Endothelial cell of umbilical vein (primary cell): Measurements from ENCODE around the gene TADA2A.

ENCODE experiments used
- CTCF ChIP-seq, 2 donors: IDR thresholded peaks; 1 replicate in 1 of 2; 2 replicates in 1 of 2; pipeline ENCODE4 v1.5.1; 2011; ENCODE audit warnings: low read length in 2 of 2, mild to moderate bottlenecking in 2 of 2, moderate library complexity in 2 of 2, control low read depth in 1 of 2, inconsistent platforms in 1 of 2, low read depth in 1 of 2; ENCODE audit not compliant: insufficient read depth in 1 of 2; ENCODE audit errors: extremely low read depth in 1 of 2
- EZH2 ChIP-seq: IDR thresholded peaks from 2 replicates; pipeline ENCODE4 v1.6.1; 2012; ENCODE audit warnings: borderline replicate concordance, low read depth, mild to moderate bottlenecking, moderate library complexity, low read length, inconsistent platforms; ENCODE audit not compliant: severe bottlenecking
- GATA2 ChIP-seq: IDR thresholded peaks from 2 replicates; pipeline ENCODE4 v1.7.0; 2011; ENCODE audit warnings: low read depth, mild to moderate bottlenecking, moderate library complexity, mixed read lengths, low read length; ENCODE audit not compliant: insufficient read length, insufficient read depth
- JUN ChIP-seq: IDR thresholded peaks from 2 replicates; pipeline ENCODE4 v1.6.1; 2011; ENCODE audit warnings: borderline replicate concordance, low read depth; ENCODE audit not compliant: insufficient read length, insufficient read depth
- MYC ChIP-seq: IDR thresholded peaks from one replicate; pipeline ENCODE4 v1.6.1; 2011; ENCODE audit warnings: mild to moderate bottlenecking, low read depth, low read length
- POLR2AphosphoS5 ChIP-seq: IDR thresholded peaks from 2 replicates; pipeline ENCODE4 v1.6.1; 2012; ENCODE audit warnings: low read depth, mild to moderate bottlenecking, control low read depth, low read length, moderate library complexity; ENCODE audit not compliant: insufficient read depth

- TF ChIP-seq CTCF (IDR thresholded peaks at IDR 0.05; ENCODE audit: extremely low read depth in 1 of 2, insufficient read depth in 1 of 2, low read depth in 1 of 2, low read length in 2 of 2) (peak in 1 of 2 donors; percentile 19), MYC (no peak), POLR2AphosphoS5 (no peak), JUN (no peak), EZH2 (no peak), GATA2 (no peak)
Observed at GRCh38 chr17:37438141-37438540, 31.5 kb downstream of the TADA2A start.
